GM10266 (cell line): Measurements from ENCODE around the gene TMEM250.

ENCODE experiments used
- DNase-seq: peaks from one replicate; pipeline ENCODE4 v3.0.0; 2012; ENCODE audit errors: extremely low spot score
- TF ChIP-seq, protein P1 (sequence below): IDR thresholded peaks from 2 replicates; pipeline ENCODE4 v1.5.1; 2012; ENCODE audit warnings: mild to moderate bottlenecking, low read depth; ENCODE audit not compliant: control insufficient read depth, insufficient read depth; ENCODE audit errors: missing control alignments

Gene TMEM250

DNA sequence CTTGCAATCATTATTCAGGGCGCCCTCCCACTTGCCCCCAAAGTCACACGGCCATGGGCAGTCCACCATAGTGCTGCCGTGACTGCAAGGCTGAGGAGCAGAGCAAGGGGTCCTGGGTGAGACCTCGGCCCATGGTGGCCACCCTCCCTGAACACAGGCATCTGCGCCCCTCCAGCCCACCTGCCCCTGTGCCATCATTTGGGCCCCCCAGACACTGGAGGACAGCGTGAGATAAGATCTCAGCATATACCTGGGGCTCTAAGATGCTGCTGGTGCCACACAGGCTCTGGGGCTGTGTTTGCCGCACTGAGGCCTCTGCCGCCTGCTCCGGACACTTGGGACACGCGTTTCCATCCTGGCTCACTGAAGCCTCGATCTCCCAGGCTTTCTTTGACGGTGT is 3.5 kb downstream of the TMEM250 start:
- TF ChIP-seq, protein P1, sequence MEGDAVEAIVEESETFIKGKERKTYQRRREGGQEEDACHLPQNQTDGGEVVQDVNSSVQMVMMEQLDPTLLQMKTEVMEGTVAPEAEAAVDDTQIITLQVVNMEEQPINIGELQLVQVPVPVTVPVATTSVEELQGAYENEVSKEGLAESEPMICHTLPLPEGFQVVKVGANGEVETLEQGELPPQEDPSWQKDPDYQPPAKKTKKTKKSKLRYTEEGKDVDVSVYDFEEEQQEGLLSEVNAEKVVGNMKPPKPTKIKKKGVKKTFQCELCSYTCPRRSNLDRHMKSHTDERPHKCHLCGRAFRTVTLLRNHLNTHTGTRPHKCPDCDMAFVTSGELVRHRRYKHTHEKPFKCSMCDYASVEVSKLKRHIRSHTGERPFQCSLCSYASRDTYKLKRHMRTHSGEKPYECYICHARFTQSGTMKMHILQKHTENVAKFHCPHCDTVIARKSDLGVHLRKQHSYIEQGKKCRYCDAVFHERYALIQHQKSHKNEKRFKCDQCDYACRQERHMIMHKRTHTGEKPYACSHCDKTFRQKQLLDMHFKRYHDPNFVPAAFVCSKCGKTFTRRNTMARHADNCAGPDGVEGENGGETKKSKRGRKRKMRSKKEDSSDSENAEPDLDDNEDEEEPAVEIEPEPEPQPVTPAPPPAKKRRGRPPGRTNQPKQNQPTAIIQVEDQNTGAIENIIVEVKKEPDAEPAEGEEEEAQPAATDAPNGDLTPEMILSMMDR, result no peak
- no peak for DNase-seq

DNA sequence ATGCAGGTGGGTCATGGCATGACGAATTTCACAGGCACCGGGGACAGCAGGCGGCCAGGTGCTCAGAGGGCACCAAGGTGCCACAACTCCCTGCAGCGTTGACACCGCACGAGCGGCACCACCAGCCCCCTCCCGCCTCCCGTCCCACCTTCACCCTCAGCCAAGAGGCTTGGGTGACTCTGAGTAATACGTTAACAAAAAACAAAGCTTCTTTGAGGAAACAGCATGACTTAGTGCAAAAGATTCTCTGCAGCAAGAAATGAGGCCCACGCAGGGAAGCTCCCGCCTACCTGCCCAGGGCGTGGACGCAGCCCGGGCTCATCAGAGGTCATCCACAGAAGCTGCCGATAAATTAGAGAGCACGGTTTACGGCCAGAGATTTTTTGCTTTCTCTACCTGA is 4.1 kb downstream of the TMEM250 start:
- no peak for DNase-seq
- TF ChIP-seq, protein P1, result no peak

DNA sequence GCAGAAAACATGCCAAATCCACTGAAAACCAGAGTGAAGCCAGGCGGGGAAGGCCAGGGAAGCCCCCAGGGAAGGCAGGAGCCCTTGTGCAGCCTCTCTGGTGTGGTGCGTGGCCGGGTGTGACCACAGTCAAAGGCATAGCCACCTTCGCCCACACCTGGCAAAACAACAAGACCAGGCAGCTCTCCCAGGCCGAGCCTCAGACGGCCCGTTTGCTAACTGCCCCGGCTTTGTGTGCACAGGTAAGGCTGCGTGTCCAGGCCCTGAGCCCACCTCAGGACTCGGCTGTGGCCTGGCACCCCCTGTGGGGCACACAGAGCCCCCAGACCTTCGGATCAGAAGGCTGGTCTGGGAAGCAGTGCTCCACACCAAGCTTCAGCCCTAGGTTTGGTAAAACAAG is 6.1 kb downstream of the TMEM250 start:
- DNase-seq, result no peak
- TF ChIP-seq, protein P1, result no peak

DNA sequence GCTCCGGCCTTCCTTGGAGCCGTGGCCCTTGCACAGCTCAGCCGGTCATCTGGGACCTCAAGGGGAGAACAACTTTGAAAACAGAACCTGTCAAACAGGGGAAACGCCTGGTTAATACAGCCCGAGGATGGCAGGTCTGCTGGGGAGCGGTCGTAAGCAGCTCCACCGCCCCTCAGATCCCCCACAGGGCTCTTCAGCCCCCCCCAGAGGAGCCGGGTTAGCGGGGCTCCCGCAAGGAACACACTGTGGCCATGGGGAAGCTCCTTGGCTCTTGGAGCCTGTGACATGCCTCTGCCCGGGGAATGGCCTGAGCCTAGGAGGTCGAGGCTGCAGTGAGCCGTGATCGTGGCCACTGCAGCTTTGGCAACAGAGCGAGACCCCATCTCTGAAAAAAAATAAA is 6.8 kb downstream of the TMEM250 start:
- TF ChIP-seq, protein P1, result no peak
- no peak for DNase-seq

DNA sequence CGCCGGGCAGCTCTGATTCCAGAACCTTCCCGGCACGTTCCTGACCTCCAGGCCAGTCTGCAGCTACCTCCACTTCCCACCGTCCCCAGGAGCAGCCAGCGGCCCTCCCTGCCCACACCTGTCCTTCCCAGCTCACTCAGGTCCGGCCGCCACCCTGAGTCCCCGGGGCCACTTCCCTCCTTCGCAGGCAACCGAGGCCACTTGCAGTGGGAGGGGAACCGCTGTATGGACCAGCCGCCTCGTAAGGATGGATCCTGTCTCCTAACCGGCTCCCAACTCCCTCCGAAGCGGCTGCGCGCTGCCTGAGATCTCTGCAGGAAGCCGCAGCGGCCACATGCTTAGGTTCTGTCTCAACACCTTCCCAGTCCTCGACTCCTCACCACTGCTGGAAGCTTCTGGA is 7.5 kb downstream of the TMEM250 start:
- TF ChIP-seq, protein P1, result no peak
- DNase-seq, result no peak

DNA sequence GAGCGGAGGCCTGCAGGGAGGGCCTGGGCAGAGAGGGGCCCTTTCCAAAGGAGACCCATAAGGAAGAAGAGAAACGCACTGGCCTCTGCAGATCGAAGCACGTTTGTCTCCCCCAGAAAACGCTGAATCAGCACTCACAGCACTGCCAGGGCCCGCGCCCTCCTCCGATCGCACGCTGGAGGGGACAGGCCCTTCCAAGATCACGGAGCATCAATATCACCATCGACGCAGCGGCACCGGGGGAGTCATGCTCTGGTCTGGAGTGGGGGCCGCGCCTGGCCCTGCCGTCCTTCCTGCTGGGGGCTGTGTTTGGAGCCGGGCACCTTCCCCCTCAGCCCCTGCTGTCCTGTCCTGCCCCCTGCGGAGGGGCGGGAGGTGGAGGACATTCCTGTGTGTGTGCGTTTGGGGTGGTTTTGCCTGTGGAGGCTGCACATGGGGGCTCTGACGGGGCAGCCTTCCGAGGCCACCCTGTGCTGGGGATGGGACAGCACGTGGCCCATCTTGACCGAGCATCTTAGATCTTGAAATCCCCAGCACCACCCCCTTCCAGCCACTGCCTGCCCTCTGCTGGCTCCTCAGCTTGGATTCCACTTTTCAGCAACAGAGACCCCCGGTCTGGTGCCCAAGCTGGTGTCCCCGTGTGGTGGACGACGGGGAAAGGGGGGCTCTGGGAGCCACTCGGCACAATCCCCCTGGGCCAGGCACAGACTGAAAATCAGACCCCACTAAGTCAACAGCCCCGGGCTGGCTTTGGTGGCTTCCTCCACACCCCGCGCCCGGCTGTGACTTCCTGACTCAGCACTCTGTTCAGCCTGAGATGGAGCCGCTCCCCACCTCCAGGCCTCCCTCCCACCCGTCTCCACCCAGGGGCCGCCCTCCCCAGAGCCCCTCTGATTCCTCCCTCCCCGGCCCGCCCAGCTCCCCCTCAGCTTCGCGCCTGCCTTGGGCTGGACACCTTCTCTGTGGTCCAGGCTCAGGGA is 8.3 kb downstream of the TMEM250 start:
- TF ChIP-seq, protein P1, result peak; percentile 34
- no peak for DNase-seq

DNA sequence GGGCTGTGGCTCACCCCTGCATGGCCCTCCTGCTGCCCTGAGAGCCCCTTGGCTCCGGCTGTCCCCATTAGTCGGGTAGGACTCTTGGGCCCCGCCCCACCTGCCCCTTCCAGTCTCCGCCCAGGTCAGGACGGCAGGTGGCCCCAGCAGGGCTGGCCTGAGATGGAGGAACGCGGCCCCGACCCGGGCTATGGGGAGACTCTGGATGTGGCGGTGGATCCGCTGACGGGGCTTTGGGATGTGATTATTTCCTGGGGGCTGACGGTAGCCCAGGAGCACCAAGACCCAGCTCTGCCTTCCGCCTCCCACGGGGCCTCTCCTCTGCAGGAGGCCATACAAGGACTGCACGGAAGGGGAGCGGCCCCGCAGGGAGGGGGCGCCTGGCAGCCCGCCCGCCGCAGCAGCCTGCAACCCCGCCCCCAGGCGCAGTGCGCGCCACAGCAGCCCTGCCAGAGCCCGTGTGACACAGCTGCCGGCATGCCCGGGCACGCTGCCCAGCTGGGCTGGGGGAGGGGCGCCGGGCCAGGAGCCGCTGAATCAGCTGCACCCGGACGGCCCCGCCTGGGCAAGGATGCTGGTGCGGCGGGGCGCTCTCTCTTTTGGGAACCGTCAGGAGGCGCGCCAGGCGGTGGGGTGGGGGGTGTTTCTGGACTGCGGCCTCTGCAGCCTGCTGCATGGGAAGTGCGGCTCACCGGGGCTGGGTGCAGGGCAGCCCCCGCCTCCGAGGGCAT is 9.2 kb downstream of the TMEM250 start:
- DNase-seq, result peak; percentile 93
- TF ChIP-seq, protein P1, result no peak
